H9 (cell line): ENCODE results near the gene RNF186. TPM values are rescaled to one million over a fixed set of nuclear protein-coding genes. Genes with fewer than 3 reads are reported as not detected.

ENCODE experiments used
- DNase-seq: peaks from one replicate; pipeline ENCODE4 v3.0.0-alpha.2; 2017
- H2AFZ ChIP-seq: one replicate; pipeline ENCODE4 v1.6.1; 2013; ENCODE audit warnings: mild to moderate bottlenecking, low read length, control low read depth, moderate library complexity
- H2AK5ac ChIP-seq: 2 replicates; pipeline ENCODE4 v1.6.1; 2013; ENCODE audit warnings: low read length, control low read depth, mixed read lengths; ENCODE audit not compliant: insufficient read length
- H2BK120ac ChIP-seq: one replicate; pipeline ENCODE4 v1.6.1; 2013; ENCODE audit warnings: low read depth, mild to moderate bottlenecking, low read length, control low read depth, inconsistent platforms; ENCODE audit not compliant: poor library complexity, severe bottlenecking
- H2BK12ac ChIP-seq: 2 replicates; pipeline ENCODE4 v1.6.1; 2013; ENCODE audit warnings: low read length, control low read depth, mixed read lengths, low read depth; ENCODE audit not compliant: insufficient read length
- H2BK15ac ChIP-seq: 2 replicates; pipeline ENCODE4 v1.6.1; 2013; ENCODE audit warnings: low read depth, low read length, control low read depth
- H2BK20ac ChIP-seq: one replicate; pipeline ENCODE4 v1.6.1; 2013; ENCODE audit warnings: low read depth, mild to moderate bottlenecking, low read length, control low read depth, inconsistent platforms; ENCODE audit not compliant: poor library complexity, severe bottlenecking
- H2BK5ac ChIP-seq: 2 replicates; pipeline ENCODE4 v1.6.1; 2013; ENCODE audit warnings: low read length, control low read depth, mixed read lengths; ENCODE audit not compliant: insufficient read length
- H3K14ac ChIP-seq: 2 replicates; pipeline ENCODE4 v1.6.1; 2013; ENCODE audit warnings: low read length, control low read depth; ENCODE audit not compliant: insufficient read depth
- H3K18ac ChIP-seq: 2 replicates; pipeline ENCODE4 v1.6.1; 2013; ENCODE audit warnings: low read depth, mild to moderate bottlenecking, mixed read lengths, low read length, control low read depth; ENCODE audit not compliant: insufficient read length
- H3K23ac ChIP-seq: 2 replicates; pipeline ENCODE4 v1.6.1; 2013; ENCODE audit warnings: low read length, control low read depth, mixed read lengths, low read depth; ENCODE audit not compliant: insufficient read length
- H3K23me2 ChIP-seq: 2 replicates; pipeline ENCODE4 v1.6.1; 2013; ENCODE audit warnings: low read depth, mild to moderate bottlenecking, mixed read lengths, low read length, control low read depth; ENCODE audit not compliant: insufficient read length, poor library complexity, severe bottlenecking
- H3K27ac ChIP-seq: 2 replicates; pipeline ENCODE4 v1.5.1; 2013; ENCODE audit warnings: low read length, control low read depth, mixed read lengths, low read depth; ENCODE audit not compliant: insufficient read length
- H3K27me3 ChIP-seq: 2 replicates; pipeline ENCODE4 v1.6.1; 2013; ENCODE audit warnings: low read length, control low read depth, inconsistent platforms; ENCODE audit not compliant: insufficient read depth
- H3K4ac ChIP-seq: 2 replicates; pipeline ENCODE4 v1.6.1; 2013; ENCODE audit warnings: low read depth, mild to moderate bottlenecking, control low read depth, inconsistent platforms, low read length, moderate library complexity
- H3K4me1 ChIP-seq: 2 replicates; pipeline ENCODE4 v1.6.1; 2013; ENCODE audit warnings: low read length, control low read depth, inconsistent platforms; ENCODE audit not compliant: insufficient read depth
- H3K4me2 ChIP-seq: 2 replicates; pipeline ENCODE4 v1.6.1; 2013; ENCODE audit warnings: low read length, control low read depth, mixed read lengths; ENCODE audit not compliant: insufficient read length, insufficient read depth
- H3K56ac ChIP-seq: 2 replicates; pipeline ENCODE4 v1.6.1; 2013; ENCODE audit warnings: low read depth, mild to moderate bottlenecking, mixed read lengths, low read length, control low read depth; ENCODE audit not compliant: insufficient read length
- H3K79me1 ChIP-seq: 2 replicates; pipeline ENCODE4 v1.6.1; 2013; ENCODE audit warnings: low read depth, mild to moderate bottlenecking, moderate library complexity, low read length, control low read depth, inconsistent platforms; ENCODE audit not compliant: insufficient read depth, poor library complexity, severe bottlenecking
- H3K79me2 ChIP-seq: 2 replicates; pipeline ENCODE4 v1.6.1; 2013; ENCODE audit warnings: low read length, control low read depth, inconsistent platforms; ENCODE audit not compliant: insufficient read depth
- H3K9ac ChIP-seq: 2 replicates; pipeline ENCODE4 v1.6.1; 2013; ENCODE audit warnings: low read length, control low read depth, mixed read lengths; ENCODE audit not compliant: insufficient read length; ENCODE audit errors: extremely low read depth
- H3K9me3 ChIP-seq: one replicate; pipeline ENCODE4 v1.6.1; 2013; ENCODE audit warnings: low read depth, low read length, inconsistent platforms; ENCODE audit not compliant: control insufficient read depth
- H3T11ph ChIP-seq: one replicate; pipeline ENCODE4 v1.6.1; 2013; ENCODE audit warnings: mild to moderate bottlenecking, low read length, control low read depth, inconsistent platforms
- H4K20me1 ChIP-seq: one replicate; pipeline ENCODE4 v1.6.1; 2013; ENCODE audit not compliant: control insufficient read depth, insufficient read length, insufficient read depth
- H4K5ac ChIP-seq: 2 replicates; pipeline ENCODE4 v1.6.1; 2013; ENCODE audit warnings: low read depth, mild to moderate bottlenecking, mixed read lengths, low read length, control low read depth; ENCODE audit not compliant: insufficient read length
- H4K8ac ChIP-seq: replicated peaks from 2 replicates; pipeline ENCODE4 v1.6.1; 2013; ENCODE audit warnings: low read length, control low read depth, mixed read lengths, low read depth; ENCODE audit not compliant: insufficient read length
- H4K91ac ChIP-seq: 2 replicates; pipeline ENCODE4 v1.6.1; 2013; ENCODE audit warnings: low read depth, mild to moderate bottlenecking, moderate library complexity, mixed read lengths, low read length, control low read depth; ENCODE audit not compliant: insufficient read length
- H3K27ac Mint-ChIP-seq, 3 experiments: 2 replicates in 2 of 3; 3 replicates in 1 of 3; pipeline ENCODE4 v1.8.0; 2020 to 2021; ENCODE audit warnings: mixed read lengths in 3 of 3, mild to moderate bottlenecking in 1 of 3, moderate library complexity in 1 of 3
- H3K27me3 Mint-ChIP-seq: 2 replicates; pipeline ENCODE4 v1.8.0; 2021; ENCODE audit warnings: low read depth, mild to moderate bottlenecking, moderate library complexity, mixed read lengths
- H3K36me3 Mint-ChIP-seq, 3 experiments: 2 replicates in 2 of 3; 3 replicates in 1 of 3; pipeline ENCODE4 v1.8.0; 2020 to 2021; ENCODE audit warnings: low read depth in 3 of 3, mixed read lengths in 3 of 3; ENCODE audit not compliant: insufficient read depth in 1 of 3
- H3K4me1 Mint-ChIP-seq, 2 experiments: 2 replicates each; pipeline ENCODE4 v1.8.0; 2020; ENCODE audit warnings: mixed read lengths in 2 of 2
- H3K4me3 Mint-ChIP-seq, 2 experiments: 2 replicates in 1 of 2; 3 replicates in 1 of 2; pipeline ENCODE4 v1.8.0; 2020 to 2021; ENCODE audit warnings: mild to moderate bottlenecking in 2 of 2, mixed read lengths in 2 of 2, moderate library complexity in 1 of 2
- H3K9me3 Mint-ChIP-seq, 2 experiments: 2 replicates in 1 of 2; 3 replicates in 1 of 2; pipeline ENCODE4 v1.8.0; 2020; ENCODE audit warnings: mild to moderate bottlenecking in 2 of 2, mixed read lengths in 2 of 2, moderate library complexity in 1 of 2
- CTCF ChIP-seq: fragments of 200-600 bp; sonication (generic); conservative IDR thresholded peaks from 3 replicates; pipeline ENCODE4 v1.8.0; 2021; ENCODE audit warnings: antibody characterized with exemption, mild to moderate bottlenecking
- WGBS: extraction: QIAGEN DNeasy Blood & Tissue Kit; methylation state at CpG from one replicate; pipeline ENCODE4 v1.1.7; 2013; ENCODE audit warnings: missing lambda C conversion rate, low lambda C conversion rate, mixed read lengths; ENCODE audit not compliant: insufficient read length; ENCODE audit errors: extremely low coverage; 5-methylcytosine and 5-hydroxymethylcytosine counted together
- total RNA-seq: library from RNA; stranded (reverse); gene quantifications from 2 replicates; pipeline ENCODE4 v1.2.1, GENCODE V29; 2021

RNF186 gene
- total RNA-seq, 1 experiment from 2014 or later: not detected

- no peak overlapping the region for H2BK12ac ChIP-seq
- H4K8ac ChIP-seq: no peak overlapping the region
- H2BK120ac ChIP-seq: no peak overlapping the region
- no peak overlapping the region for H3K14ac ChIP-seq
- no peak overlapping the region for H2AFZ ChIP-seq
- no peak overlapping the region for H3K4ac ChIP-seq
- no peak overlapping the region for H3T11ph ChIP-seq
- H4K20me1 ChIP-seq: no peaks in the 10 kb centered on the region
- no peak overlapping the region for H3K18ac ChIP-seq
- H3K27me3 ChIP-seq: no peaks in the 10 kb centered on the region; the same call in 1 of the 2 replicates
- H3K4me3 Mint-ChIP-seq: no peak overlapping the region
- peaks cover 22 to 28% of the 10 kb centered on the region in 2 experiments for H3K4me1 Mint-ChIP-seq
- no peak overlapping the region for H3K23ac ChIP-seq
- H3K79me2 ChIP-seq: no peaks in the 10 kb centered on the region
- H3K9ac ChIP-seq: no peak overlapping the region
- no peaks in the 10 kb centered on the region for H3K23me2 ChIP-seq
- TF ChIP-seq CTCF: no peak
- peaks cover 3% of the 10 kb centered on the region; the same call in 1 of the 2 replicates for H3K4me1 ChIP-seq
- no peaks in the 10 kb centered on the region for H3K9me3 ChIP-seq
- H3K4me2 ChIP-seq: no peak overlapping the region
- H2BK5ac ChIP-seq: no peak overlapping the region
- no peak overlapping the region for H4K5ac ChIP-seq
- H2AK5ac ChIP-seq: no peak overlapping the region
- H3K36me3 Mint-ChIP-seq: no peaks in the 10 kb centered on the region; a peak in 1 of 7 replicates
- H2BK20ac ChIP-seq: no peak overlapping the region
- H3K27ac Mint-ChIP-seq: no peak overlapping the region
- H3K9me3 Mint-ChIP-seq: peaks cover 0 to 3% of the 10 kb centered on the region in 2 experiments; a peak in 1 of 5 replicates
- H2BK15ac ChIP-seq: no peak overlapping the region
- no CpG with 5 or more reads among the region's 5 CpGs for WGBS
- no peak overlapping the region for H4K91ac ChIP-seq
- no peak overlapping the region for H3K27ac ChIP-seq
- H3K56ac ChIP-seq: no peak overlapping the region
- H3K27me3 Mint-ChIP-seq: peaks cover 7% of the 10 kb centered on the region
- no peaks in the 10 kb centered on the region for H3K79me1 ChIP-seq
- DNase-seq: no peak
Observed at GRCh38 chr1:19824036-19824435, 9.0 kb upstream of the RNF186 start.
